ENCODE measurements around the gene SDCBP2.

DNA sequence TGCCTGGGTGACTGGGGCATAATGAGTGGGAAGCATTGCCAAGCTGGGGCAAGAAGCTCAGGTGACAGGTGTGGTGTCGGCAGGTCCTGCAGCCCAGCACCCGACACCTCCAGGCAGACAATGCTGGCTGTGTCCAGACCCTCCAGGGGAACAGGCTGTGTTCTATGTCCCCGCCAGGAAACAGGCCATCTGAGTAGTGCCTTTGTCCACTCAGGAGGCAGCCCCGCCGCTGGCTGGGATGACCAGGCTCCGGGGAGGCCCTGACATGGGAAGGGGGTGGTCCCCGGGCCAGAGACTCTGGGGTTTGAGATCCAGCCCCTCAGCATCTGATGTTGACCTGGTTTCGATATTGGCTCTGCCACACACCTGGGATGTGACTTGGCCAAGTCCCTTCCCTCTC lies 34.4 kb downstream of the SDCBP2 start:
- TF ChIP-seq BCL11A (IDR thresholded peaks at IDR 0.05; ENCODE audit: low read depth, low read length) (no peak), GATAD2B (conservative IDR thresholded peaks at IDR 0.05; ENCODE audit: low read depth) (no peak), ZNF274 (IDR thresholded peaks at IDR 0.05; ENCODE audit: insufficient read depth, insufficient read length) (no peak), CHD2 (IDR thresholded peaks at IDR 0.05; ENCODE audit: borderline replicate concordance, low read depth, low read length) (no peak), ZBTB4 (CRISPR knock-in tag; IDR thresholded peaks at IDR 0.05) (no peak), HCFC1 (IDR thresholded peaks at IDR 0.05; ENCODE audit: low read length) (no peak), SMAD1 (IDR thresholded peaks at IDR 0.05; ENCODE audit: low read depth, partially characterized antibody) (no peak), EP300 (IDR thresholded peaks at IDR 0.05; ENCODE audit: borderline replicate concordance in 1 of 2, control insufficient read depth in 1 of 2, low read depth in 2 of 2, low read length in 2 of 2) (no peak)
- TF ChIP-seq, protein P1, sequence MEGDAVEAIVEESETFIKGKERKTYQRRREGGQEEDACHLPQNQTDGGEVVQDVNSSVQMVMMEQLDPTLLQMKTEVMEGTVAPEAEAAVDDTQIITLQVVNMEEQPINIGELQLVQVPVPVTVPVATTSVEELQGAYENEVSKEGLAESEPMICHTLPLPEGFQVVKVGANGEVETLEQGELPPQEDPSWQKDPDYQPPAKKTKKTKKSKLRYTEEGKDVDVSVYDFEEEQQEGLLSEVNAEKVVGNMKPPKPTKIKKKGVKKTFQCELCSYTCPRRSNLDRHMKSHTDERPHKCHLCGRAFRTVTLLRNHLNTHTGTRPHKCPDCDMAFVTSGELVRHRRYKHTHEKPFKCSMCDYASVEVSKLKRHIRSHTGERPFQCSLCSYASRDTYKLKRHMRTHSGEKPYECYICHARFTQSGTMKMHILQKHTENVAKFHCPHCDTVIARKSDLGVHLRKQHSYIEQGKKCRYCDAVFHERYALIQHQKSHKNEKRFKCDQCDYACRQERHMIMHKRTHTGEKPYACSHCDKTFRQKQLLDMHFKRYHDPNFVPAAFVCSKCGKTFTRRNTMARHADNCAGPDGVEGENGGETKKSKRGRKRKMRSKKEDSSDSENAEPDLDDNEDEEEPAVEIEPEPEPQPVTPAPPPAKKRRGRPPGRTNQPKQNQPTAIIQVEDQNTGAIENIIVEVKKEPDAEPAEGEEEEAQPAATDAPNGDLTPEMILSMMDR (IDR thresholded peaks at IDR 0.05 in 2 of 3, conservative IDR thresholded peaks at IDR 0.05 in 1 of 3; ENCODE audit: control insufficient read depth in 2 of 3, extremely low read depth in 1 of 3, insufficient read depth in 1 of 3, low read depth in 3 of 3, low read length in 3 of 3), result no peak

Data from GM12878 (cell line).